WTC11 (cell line): ENCODE measurements around the gene MYO5B. TPM values are rescaled to one million over a fixed set of nuclear protein-coding genes. Genes with fewer than 3 reads are reported as not detected.

Source experiments
- ATAC-seq: fragments of 200-7000 bp; cut with Tn5 transposase; 2 replicates; pipeline ENCODE4 v1.10.0; 2021; ENCODE audit warnings: mild to moderate bottlenecking, moderate library complexity
- CTCF ChIA-PET: fragments of 300-600 bp; sonication (Branson Sonifier 250); formaldehyde crosslinking; loops from one replicate; lab custom pipeline; 2021; ENCODE audit warnings: antibody characterized with exemption; lab: Charles Lee
- POLR2A ChIA-PET: fragments of 350-600 bp; sonication (Branson Sonifier 250); formaldehyde crosslinking; loops from one replicate; lab custom pipeline; 2021; ENCODE audit warnings: antibody characterized with exemption; lab: Charles Lee
- DNase-seq: peaks from one replicate; pipeline ENCODE4 v3.0.0; 2021; ENCODE audit warnings: low spot score
- H3K27ac Mint-ChIP-seq: 2 replicates; pipeline ENCODE4 v1.8.0; 2021; ENCODE audit warnings: mixed read lengths
- H3K27me3 Mint-ChIP-seq: 2 replicates; pipeline ENCODE4 v1.8.0; 2021; ENCODE audit warnings: low read depth, mild to moderate bottlenecking, moderate library complexity, mixed read lengths
- H3K36me3 Mint-ChIP-seq: 2 replicates; pipeline ENCODE4 v1.8.0; 2021; ENCODE audit warnings: mixed read lengths
- H3K4me1 Mint-ChIP-seq: 2 replicates; pipeline ENCODE4 v1.8.0; 2022; ENCODE audit warnings: mixed read lengths
- H3K4me3 Mint-ChIP-seq: 2 replicates; pipeline ENCODE4 v1.8.0; 2021; ENCODE audit warnings: mild to moderate bottlenecking, moderate library complexity, mixed read lengths
- H3K9me3 Mint-ChIP-seq: 2 replicates; pipeline ENCODE4 v1.8.0; 2021; ENCODE audit warnings: mixed read lengths
- CBFB ChIP-seq: sonication (generic); formaldehyde crosslinking; IDR thresholded peaks from 2 replicates; pipeline ENCODE4 v1.8.1; 2022; ENCODE audit warnings: mild to moderate bottlenecking, low read depth, missing genetic modification reagents
- CREM ChIP-seq: sonication (generic); formaldehyde crosslinking; IDR thresholded peaks from 2 replicates; pipeline ENCODE4 v1.8.1; 2022; ENCODE audit warnings: mild to moderate bottlenecking, missing genetic modification reagents, moderate library complexity
- ESRRA ChIP-seq: sonication (generic); formaldehyde crosslinking; IDR thresholded peaks from 2 replicates; pipeline ENCODE4 v1.8.1; 2022; ENCODE audit warnings: mild to moderate bottlenecking, missing genetic modification reagents, borderline replicate concordance
- FOXJ3 ChIP-seq: sonication (generic); formaldehyde crosslinking; IDR thresholded peaks from 2 replicates; pipeline ENCODE4 v1.9.0; 2021; ENCODE audit warnings: missing genetic modification reagents, mild to moderate bottlenecking, borderline replicate concordance
- FOXP1 ChIP-seq: sonication (generic); formaldehyde crosslinking; IDR thresholded peaks from 2 replicates; pipeline ENCODE4 v1.8.0; 2022; ENCODE audit warnings: missing genetic modification reagents, mild to moderate bottlenecking, moderate library complexity, borderline replicate concordance
- GABPB1 ChIP-seq: sonication (generic); formaldehyde crosslinking; IDR thresholded peaks from 2 replicates; pipeline ENCODE4 v1.8.1; 2023; ENCODE audit warnings: mild to moderate bottlenecking, missing genetic modification reagents
- HMGA2 ChIP-seq: fragments of 250-450 bp; sonication (Bioruptor Pico); IDR thresholded peaks from 2 replicates; pipeline ENCODE4 v1.4.0; 2021; ENCODE audit warnings: mild to moderate bottlenecking, moderate library complexity
- OVOL2 ChIP-seq: fragments of 250-450 bp; sonication (Bioruptor Pico); IDR thresholded peaks from 2 replicates; pipeline ENCODE4 v1.9.0; 2021; ENCODE audit warnings: mild to moderate bottlenecking, borderline replicate concordance
- SP1 ChIP-seq: sonication (generic); formaldehyde crosslinking; conservative IDR thresholded peaks from 2 replicates; pipeline ENCODE4 v1.8.1; 2022; ENCODE audit warnings: missing genetic modification reagents
- ZBTB21 ChIP-seq: sonication (generic); formaldehyde crosslinking; IDR thresholded peaks from 2 replicates; pipeline ENCODE4 v1.8.1; 2023; ENCODE audit warnings: mild to moderate bottlenecking, missing genetic modification reagents, borderline replicate concordance
- total RNA-seq: library from RNA; stranded (reverse); gene quantifications from 3 replicates; pipeline ENCODE4 v1.2.3, GENCODE V29; 2021
- TF ChIP-seq, protein P1 (sequence below): sonication (generic); formaldehyde crosslinking; IDR thresholded peaks from 2 replicates; pipeline ENCODE4 v1.8.0; 2023; ENCODE audit warnings: mild to moderate bottlenecking, missing genetic modification reagents
- TF ChIP-seq, protein P2 (sequence below): fragments of 250-450 bp; sonication (Bioruptor Pico); IDR thresholded peaks from 2 replicates; pipeline ENCODE4 v1.9.0; 2021; ENCODE audit warnings: mild to moderate bottlenecking
- TF ChIP-seq, protein P3 (sequence below): sonication (generic); formaldehyde crosslinking; IDR thresholded peaks from 2 replicates; pipeline ENCODE4 v1.8.1; 2022; ENCODE audit warnings: low read depth, mild to moderate bottlenecking, moderate library complexity, missing genetic modification reagents, borderline replicate concordance
- TF ChIP-seq, protein P4 (sequence below): sonication (generic); formaldehyde crosslinking; IDR thresholded peaks from 2 replicates; pipeline ENCODE4 v1.8.0; 2022; ENCODE audit warnings: mild to moderate bottlenecking, missing genetic modification reagents
- TF ChIP-seq, protein P5 (sequence below): sonication (generic); formaldehyde crosslinking; IDR thresholded peaks from 2 replicates; pipeline ENCODE4 v1.8.0; 2022; ENCODE audit warnings: mild to moderate bottlenecking, missing genetic modification reagents
- TF ChIP-seq, protein P6 (sequence below): sonication (generic); formaldehyde crosslinking; IDR thresholded peaks from 2 replicates; pipeline ENCODE4 v1.8.1; 2022; ENCODE audit warnings: missing genetic modification reagents, borderline replicate concordance
- TF ChIP-seq, protein P7 (sequence below): sonication (generic); formaldehyde crosslinking; IDR thresholded peaks from 2 replicates; pipeline ENCODE4 v1.8.1; 2022; ENCODE audit warnings: mild to moderate bottlenecking, missing genetic modification reagents, moderate library complexity, borderline replicate concordance

Gene MYO5B
- total RNA-seq, 1 experiment from 2014 or later: 8.7 TPM

DNA sequence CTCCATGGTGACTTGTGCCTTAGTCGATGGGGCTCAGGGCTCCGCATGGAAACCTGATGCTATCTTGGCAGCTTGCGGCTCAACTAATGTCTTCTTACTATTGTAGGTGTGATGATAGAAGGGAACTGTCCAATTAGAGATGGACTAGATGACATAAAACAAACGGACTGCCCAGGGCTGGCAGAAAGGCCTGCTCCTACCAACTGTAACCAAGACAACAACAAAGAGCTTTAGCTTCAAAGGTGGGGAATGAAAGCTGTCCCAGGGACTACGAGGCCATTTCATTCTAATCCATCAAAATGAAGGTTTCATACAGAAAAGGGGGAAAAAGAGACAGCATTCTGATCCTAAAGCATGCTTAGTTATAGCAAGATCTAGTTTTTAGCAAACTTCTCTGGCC lies 194.7 kb downstream of the MYO5B start (continued):
- TF ChIP-seq, protein P1, sequence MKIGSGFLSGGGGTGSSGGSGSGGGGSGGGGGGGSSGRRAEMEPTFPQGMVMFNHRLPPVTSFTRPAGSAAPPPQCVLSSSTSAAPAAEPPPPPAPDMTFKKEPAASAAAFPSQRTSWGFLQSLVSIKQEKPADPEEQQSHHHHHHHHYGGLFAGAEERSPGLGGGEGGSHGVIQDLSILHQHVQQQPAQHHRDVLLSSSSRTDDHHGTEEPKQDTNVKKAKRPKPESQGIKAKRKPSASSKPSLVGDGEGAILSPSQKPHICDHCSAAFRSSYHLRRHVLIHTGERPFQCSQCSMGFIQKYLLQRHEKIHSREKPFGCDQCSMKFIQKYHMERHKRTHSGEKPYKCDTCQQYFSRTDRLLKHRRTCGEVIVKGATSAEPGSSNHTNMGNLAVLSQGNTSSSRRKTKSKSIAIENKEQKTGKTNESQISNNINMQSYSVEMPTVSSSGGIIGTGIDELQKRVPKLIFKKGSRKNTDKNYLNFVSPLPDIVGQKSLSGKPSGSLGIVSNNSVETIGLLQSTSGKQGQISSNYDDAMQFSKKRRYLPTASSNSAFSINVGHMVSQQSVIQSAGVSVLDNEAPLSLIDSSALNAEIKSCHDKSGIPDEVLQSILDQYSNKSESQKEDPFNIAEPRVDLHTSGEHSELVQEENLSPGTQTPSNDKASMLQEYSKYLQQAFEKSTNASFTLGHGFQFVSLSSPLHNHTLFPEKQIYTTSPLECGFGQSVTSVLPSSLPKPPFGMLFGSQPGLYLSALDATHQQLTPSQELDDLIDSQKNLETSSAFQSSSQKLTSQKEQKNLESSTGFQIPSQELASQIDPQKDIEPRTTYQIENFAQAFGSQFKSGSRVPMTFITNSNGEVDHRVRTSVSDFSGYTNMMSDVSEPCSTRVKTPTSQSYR (CRISPR knock-in tag): no peak
- TF ChIP-seq FOXP1 (no peak), FOXJ3 (CRISPR knock-in tag) (no peak), ESRRA (CRISPR knock-in tag) (no peak), CREM (no peak), OVOL2 (CRISPR knock-in tag) (no peak), SP1 (no peak), CBFB (CRISPR knock-in tag) (no peak), ZBTB21 (no peak), HMGA2 (CRISPR knock-in tag) (no peak)
- TF ChIP-seq, protein P2, sequence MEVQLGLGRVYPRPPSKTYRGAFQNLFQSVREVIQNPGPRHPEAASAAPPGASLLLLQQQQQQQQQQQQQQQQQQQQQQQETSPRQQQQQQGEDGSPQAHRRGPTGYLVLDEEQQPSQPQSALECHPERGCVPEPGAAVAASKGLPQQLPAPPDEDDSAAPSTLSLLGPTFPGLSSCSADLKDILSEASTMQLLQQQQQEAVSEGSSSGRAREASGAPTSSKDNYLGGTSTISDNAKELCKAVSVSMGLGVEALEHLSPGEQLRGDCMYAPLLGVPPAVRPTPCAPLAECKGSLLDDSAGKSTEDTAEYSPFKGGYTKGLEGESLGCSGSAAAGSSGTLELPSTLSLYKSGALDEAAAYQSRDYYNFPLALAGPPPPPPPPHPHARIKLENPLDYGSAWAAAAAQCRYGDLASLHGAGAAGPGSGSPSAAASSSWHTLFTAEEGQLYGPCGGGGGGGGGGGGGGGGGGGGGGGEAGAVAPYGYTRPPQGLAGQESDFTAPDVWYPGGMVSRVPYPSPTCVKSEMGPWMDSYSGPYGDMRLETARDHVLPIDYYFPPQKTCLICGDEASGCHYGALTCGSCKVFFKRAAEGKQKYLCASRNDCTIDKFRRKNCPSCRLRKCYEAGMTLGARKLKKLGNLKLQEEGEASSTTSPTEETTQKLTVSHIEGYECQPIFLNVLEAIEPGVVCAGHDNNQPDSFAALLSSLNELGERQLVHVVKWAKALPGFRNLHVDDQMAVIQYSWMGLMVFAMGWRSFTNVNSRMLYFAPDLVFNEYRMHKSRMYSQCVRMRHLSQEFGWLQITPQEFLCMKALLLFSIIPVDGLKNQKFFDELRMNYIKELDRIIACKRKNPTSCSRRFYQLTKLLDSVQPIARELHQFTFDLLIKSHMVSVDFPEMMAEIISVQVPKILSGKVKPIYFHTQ (CRISPR knock-in tag): no peak
- TF ChIP-seq, protein P3, sequence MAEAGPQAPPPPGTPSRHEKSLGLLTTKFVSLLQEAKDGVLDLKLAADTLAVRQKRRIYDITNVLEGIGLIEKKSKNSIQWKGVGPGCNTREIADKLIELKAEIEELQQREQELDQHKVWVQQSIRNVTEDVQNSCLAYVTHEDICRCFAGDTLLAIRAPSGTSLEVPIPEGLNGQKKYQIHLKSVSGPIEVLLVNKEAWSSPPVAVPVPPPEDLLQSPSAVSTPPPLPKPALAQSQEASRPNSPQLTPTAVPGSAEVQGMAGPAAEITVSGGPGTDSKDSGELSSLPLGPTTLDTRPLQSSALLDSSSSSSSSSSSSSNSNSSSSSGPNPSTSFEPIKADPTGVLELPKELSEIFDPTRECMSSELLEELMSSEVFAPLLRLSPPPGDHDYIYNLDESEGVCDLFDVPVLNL (CRISPR knock-in tag): no peak
- TF ChIP-seq, protein P4, sequence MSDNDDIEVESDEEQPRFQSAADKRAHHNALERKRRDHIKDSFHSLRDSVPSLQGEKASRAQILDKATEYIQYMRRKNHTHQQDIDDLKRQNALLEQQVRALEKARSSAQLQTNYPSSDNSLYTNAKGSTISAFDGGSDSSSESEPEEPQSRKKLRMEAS (CRISPR knock-in tag): no peak
- TF ChIP-seq, protein P5, sequence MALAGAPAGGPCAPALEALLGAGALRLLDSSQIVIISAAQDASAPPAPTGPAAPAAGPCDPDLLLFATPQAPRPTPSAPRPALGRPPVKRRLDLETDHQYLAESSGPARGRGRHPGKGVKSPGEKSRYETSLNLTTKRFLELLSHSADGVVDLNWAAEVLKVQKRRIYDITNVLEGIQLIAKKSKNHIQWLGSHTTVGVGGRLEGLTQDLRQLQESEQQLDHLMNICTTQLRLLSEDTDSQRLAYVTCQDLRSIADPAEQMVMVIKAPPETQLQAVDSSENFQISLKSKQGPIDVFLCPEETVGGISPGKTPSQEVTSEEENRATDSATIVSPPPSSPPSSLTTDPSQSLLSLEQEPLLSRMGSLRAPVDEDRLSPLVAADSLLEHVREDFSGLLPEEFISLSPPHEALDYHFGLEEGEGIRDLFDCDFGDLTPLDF (CRISPR knock-in tag): no peak

DNA sequence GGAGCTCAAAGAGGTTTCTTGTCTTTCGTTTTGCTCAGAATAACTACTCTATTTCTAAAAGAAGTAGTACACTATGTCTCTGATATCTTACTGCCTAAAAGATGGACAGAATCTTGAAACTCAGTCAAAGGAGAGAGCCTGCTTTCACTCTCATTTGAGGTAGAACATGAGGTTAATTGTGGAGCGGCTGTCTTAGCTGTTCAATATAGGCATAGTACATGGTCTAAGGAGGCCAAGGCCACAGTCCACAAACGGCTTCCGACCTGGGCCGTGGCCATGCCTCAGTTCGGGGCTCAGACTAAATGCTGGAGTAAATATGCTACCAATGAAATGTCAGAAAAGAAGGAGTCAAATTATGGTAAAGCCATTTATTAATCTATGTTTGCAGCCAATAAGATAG lies 195.8 kb downstream of the MYO5B start:
- ChIA-PET CTCF (no interaction called here), POLR2A (no interaction called here)
- peaks cover 9% of the 10 kb centered on the region for H3K4me1 Mint-ChIP-seq
- no peak overlapping the region for H3K27ac Mint-ChIP-seq
- H3K36me3 Mint-ChIP-seq: no peaks in the 10 kb centered on the region
- ATAC-seq (no peak), DNase-seq (no peak)
- no peaks in the 10 kb centered on the region for H3K27me3 Mint-ChIP-seq
- no peaks in the 10 kb centered on the region for H3K9me3 Mint-ChIP-seq
- TF ChIP-seq GABPB1 (CRISPR knock-in tag): no peak
- TF ChIP-seq, protein P2 (CRISPR knock-in tag): no peak
- TF ChIP-seq, protein P6, sequence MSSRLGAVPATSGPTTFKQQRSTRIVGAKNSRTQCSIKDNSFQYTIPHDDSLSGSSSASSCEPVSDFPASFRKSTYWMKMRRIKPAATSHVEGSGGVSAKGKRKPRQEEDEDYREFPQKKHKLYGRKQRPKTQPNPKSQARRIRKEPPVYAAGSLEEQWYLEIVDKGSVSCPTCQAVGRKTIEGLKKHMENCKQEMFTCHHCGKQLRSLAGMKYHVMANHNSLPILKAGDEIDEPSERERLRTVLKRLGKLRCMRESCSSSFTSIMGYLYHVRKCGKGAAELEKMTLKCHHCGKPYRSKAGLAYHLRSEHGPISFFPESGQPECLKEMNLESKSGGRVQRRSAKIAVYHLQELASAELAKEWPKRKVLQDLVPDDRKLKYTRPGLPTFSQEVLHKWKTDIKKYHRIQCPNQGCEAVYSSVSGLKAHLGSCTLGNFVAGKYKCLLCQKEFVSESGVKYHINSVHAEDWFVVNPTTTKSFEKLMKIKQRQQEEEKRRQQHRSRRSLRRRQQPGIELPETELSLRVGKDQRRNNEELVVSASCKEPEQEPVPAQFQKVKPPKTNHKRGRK (CRISPR knock-in tag): no peak
- TF ChIP-seq, protein P7, sequence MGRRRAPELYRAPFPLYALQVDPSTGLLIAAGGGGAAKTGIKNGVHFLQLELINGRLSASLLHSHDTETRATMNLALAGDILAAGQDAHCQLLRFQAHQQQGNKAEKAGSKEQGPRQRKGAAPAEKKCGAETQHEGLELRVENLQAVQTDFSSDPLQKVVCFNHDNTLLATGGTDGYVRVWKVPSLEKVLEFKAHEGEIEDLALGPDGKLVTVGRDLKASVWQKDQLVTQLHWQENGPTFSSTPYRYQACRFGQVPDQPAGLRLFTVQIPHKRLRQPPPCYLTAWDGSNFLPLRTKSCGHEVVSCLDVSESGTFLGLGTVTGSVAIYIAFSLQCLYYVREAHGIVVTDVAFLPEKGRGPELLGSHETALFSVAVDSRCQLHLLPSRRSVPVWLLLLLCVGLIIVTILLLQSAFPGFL (CRISPR knock-in tag): no peak
- H3K4me3 Mint-ChIP-seq: no peak overlapping the region
